Heart left ventricle (tissue), 13 donors: ENCODE results near the gene ARPC2.

Source experiments
- CTCF ChIP-seq, 12 donors: fragments of 200-600 bp; sonication (generic) in 4 of 12; IDR thresholded peaks; one replicate each; pipeline versions ENCODE4 v1.5.0 to v1.8.0; 2018 to 2022; ENCODE audit warnings: antibody characterized with exemption in 12 of 12, mild to moderate bottlenecking in 5 of 12
- POLR2A ChIP-seq, 2 donors: fragments of 450-650 bp; IDR thresholded peaks; one replicate each; pipeline ENCODE4 v1.6.1; 2017; ENCODE audit warnings: antibody characterized with exemption in 2 of 2, mild to moderate bottlenecking in 2 of 2, moderate library complexity in 2 of 2
- donor health status: ischemic (EF 13 %, LVEDD 7.1; RV severe dilation, severe dysfunction).
- donor health status: DM: no; HTN: yes; CAD: no.
- donor health status: DM: no; HTN: no; CAD: no.
- donor health status: ischemic (EF 25% LVEDD 6.9; RV normal size, moderate dysfunction).
- donor health status: ischemic (EF 25% LVEDD 5.7; RV mildly dilated, moderate dysfunction).
- donor health status: ischemic (EF 35%, LVEDD 5.7; RV mildly dilated, moderate dysfunction).
- donor health status: nonischemic (EF 11% LVEDD 7.7; RV severe dilation, severe dysfunction).
- donor health status: DM: yes; HTN: yes; CAD: no.
- donor health status: PGD.
- donor health status: ischemic (EF 29% LVEDD 5.4; RV normal size, mild dysfunction).
- donor health status: nonischemic (EF 23%, LVEDD 6.1; RV moderate dilation, normal function).

- TF ChIP-seq CTCF (IDR thresholded peaks at IDR 0.05) (no peak), POLR2A (IDR thresholded peaks at IDR 0.05) (no peak)
These were observed 43.2 kb downstream of the ARPC2 start for GRCh38 chr2:218260166-218260565.
